Rectal smooth muscle tissue (tissue), 1 donor: ENCODE data around the gene SH3D19.
A peak's percentile ranks its signal among the peaks of the same experiment; 100 is the strongest.

Experiments used
- H3K27ac ChIP-seq: one replicate; pipeline ENCODE4 v1.7.0; 2013; ENCODE audit warnings: low read depth, low read length, inconsistent platforms
- H3K27me3 ChIP-seq: one replicate; pipeline ENCODE4 v1.7.0; 2013; ENCODE audit warnings: low read length; ENCODE audit not compliant: control insufficient read depth, insufficient read depth
- H3K36me3 ChIP-seq: one replicate; pipeline ENCODE4 v1.7.0; 2013; ENCODE audit warnings: low read length; ENCODE audit not compliant: control insufficient read depth, insufficient read depth
- H3K4me1 ChIP-seq: one replicate; pipeline ENCODE4 v1.7.0; 2013; ENCODE audit warnings: low read length; ENCODE audit not compliant: control insufficient read depth, insufficient read depth
- H3K4me3 ChIP-seq: one replicate; pipeline ENCODE4 v1.7.0; 2013; ENCODE audit warnings: low read length
- H3K9ac ChIP-seq: one replicate; pipeline ENCODE4 v1.7.0; 2013; ENCODE audit warnings: low read length

SH3D19 gene

GRCh38 chr4:151195801-151196200, 129.6 kb downstream of the SH3D19 start:
- H3K27ac ChIP-seq: no peak overlapping the region
- H3K4me3 ChIP-seq: no peak overlapping the region
- H3K4me1 ChIP-seq: peaks cover 2% of the 10 kb centered on the region
- no peaks in the 10 kb centered on the region for H3K36me3 ChIP-seq
- no peak overlapping the region for H3K9ac ChIP-seq
- H3K27me3 ChIP-seq: no peaks in the 10 kb centered on the region

DNA sequence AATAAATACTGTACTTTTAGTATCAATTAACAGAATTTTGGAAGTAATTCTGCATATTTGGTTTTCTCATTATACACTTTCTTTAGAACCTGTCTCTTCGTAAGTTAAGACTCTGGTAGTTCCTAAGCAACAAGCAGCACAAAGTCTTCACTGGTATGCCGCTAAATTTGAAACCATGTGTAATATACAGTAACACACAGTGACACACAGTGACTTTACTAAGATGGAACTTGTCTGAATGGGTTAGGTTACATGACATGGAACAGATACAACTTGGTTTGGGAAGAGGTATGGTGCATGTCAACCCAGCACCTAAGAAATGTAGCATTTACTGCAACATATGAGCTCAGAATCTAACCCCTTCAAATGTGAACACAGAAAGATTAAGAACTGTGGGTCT, 132.0 kb downstream of the SH3D19 start:
- no peaks in the 10 kb centered on the region for H3K36me3 ChIP-seq
- peaks cover 2% of the 10 kb centered on the region for H3K4me1 ChIP-seq
- no peaks in the 10 kb centered on the region for H3K27me3 ChIP-seq
- no peak overlapping the region for H3K4me3 ChIP-seq
- no peak overlapping the region for H3K9ac ChIP-seq
- no peak overlapping the region for H3K27ac ChIP-seq

DNA sequence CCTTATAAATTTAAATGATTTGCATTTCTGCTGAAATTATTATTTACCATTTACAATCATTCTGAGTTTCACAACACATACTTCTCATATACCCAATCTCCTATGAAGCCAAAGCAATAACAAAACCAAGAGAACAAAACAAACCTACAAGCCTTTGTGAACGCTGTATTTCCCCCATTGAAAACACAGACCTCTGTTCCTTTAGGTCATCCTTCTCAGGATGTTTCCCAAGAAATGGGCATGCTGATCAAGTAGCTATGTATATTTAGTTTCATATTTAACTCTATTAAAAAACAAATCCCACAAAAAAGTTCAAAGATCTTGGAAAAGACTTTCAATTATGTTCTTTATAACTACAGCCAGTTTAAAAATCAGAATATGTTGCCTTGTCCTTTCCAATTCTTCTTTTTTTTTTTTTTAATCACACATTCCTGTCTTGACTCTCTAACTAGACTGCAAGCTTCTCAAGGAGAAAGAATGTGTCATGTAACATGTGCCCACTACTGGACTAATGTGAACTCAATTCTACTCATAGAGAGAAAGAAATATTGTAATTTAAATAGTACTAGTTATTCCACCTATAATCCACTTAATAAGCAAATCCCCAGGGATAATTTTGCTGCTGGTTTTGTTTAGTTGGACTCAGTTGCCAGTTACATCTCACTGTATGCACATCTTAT, 132.7 kb downstream of the SH3D19 start:
- H3K9ac ChIP-seq: no peak overlapping the region
- no peak overlapping the region for H3K4me3 ChIP-seq
- no peaks in the 10 kb centered on the region for H3K36me3 ChIP-seq
- H3K27me3 ChIP-seq: no peaks in the 10 kb centered on the region
- no peak overlapping the region for H3K27ac ChIP-seq
- peaks cover 2% of the 10 kb centered on the region for H3K4me1 ChIP-seq

- Histone ChIP-seq H3K4me1 (no peaks in the 10 kb centered on the region), H3K27ac (no peak overlapping the region), H3K36me3 (no peaks in the 10 kb centered on the region), H3K4me3 (no peak overlapping the region), H3K9ac (no peak overlapping the region), H3K27me3 (no peaks in the 10 kb centered on the region)
Measured at GRCh38 chr4:151184523-151185458, 140.6 kb downstream of the SH3D19 start.

DNA sequence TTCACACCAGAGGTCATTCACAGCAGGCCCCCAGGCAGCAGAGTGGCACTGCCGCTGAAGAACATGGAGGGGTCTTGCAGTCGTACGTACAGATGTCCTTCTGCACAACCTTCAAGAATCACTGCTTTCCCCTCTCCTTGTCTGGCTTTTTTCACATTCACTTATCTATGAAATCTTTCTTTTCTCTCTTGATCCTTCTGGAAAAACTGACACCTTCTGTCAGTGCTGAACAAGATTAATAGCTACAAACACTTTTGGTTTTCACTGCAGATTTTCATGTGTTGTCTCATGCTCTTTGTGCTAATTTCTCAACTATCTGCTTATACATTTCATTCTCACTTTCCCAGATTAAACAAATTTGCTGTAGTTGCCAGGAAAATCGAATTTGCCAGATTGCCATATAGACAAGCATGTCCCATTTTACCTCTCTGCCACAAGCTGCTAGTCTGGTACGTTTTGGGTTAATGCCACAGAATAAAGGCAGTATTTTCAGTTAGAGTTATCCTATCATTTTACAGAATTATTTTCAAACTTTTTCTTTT, 142.9 kb downstream of the SH3D19 start:
- H3K36me3 ChIP-seq: no peaks in the 10 kb centered on the region
- no peak overlapping the region for H3K27ac ChIP-seq
- H3K4me3 ChIP-seq: no peak overlapping the region
- H3K9ac ChIP-seq: no peak overlapping the region
- no peaks in the 10 kb centered on the region for H3K27me3 ChIP-seq
- H3K4me1 ChIP-seq: no peaks in the 10 kb centered on the region

DNA sequence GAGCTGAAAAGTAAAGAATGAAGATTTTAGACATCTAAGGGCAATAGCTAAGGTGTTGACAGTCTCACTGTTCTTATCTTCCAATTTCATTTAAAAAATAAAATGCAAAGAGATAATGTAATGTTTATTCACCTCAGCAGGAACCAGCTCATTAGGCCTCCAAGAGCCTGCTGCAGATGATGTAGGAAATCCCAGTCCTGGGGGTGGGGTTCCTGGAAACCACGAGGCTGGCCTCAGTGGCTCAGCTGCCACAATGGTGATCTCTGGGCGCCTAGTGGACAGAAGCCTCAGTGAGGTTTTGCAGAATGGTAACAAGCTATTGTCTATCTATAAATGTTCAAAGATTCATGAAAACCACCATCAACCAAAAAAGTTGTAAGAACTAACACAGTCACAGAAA, 148.7 kb downstream of the SH3D19 start:
- no peak overlapping the region for H3K27ac ChIP-seq
- no peak overlapping the region for H3K9ac ChIP-seq
- no peak overlapping the region for H3K4me3 ChIP-seq
- H3K27me3 ChIP-seq: no peaks in the 10 kb centered on the region
- peaks cover 2% of the 10 kb centered on the region for H3K4me1 ChIP-seq
- H3K36me3 ChIP-seq: peaks cover 10% of the 10 kb centered on the region

DNA sequence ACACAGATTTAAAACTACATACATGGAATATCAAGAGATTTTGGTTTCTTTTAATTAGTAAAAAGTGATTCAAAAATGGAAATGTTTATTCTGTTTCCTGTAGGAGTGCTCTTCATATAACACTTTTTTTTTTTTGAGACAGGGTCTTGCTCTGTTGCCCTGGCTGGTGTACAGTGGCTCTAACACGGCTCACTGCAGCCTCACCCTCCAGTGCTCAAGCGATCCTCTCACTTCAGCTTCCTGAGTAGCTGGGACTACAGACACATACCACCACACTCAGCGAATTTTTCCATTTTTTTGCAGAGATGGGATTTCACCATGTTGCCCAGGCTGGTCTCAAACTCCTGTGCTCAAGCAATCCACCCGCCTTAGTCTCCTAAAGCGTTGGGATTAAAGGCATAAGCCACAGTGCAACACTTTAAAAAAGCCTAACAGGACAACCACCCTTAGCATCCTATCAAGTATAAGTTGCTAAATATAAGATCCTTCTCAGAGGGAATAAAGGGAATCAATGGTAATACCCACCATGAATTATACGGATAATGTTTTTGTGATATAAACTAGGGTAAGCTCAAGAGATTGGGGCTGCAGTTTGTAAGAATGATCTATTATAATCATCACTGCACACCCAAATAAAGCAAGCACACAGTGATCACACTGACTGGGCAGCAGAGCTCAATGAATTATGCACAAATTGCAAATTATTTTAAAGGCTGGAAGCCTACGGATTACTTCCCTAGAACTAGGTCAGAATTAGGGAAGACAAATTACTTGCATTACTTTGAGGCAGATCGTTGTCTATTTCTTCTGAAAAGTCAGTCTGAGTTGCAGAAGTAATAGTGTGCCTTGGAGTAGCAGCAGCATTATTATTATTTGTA, 149.4 kb downstream of the SH3D19 start:
- Histone ChIP-seq H3K27ac (no peak overlapping the region), H3K36me3 (peaks cover 10% of the 10 kb centered on the region)

GRCh38 chr4:151175233-151175632, 150.2 kb downstream of the SH3D19 start:
- H3K27me3 ChIP-seq: no peaks in the 10 kb centered on the region
- H3K27ac ChIP-seq: no peak overlapping the region
- peaks cover 2% of the 10 kb centered on the region for H3K4me1 ChIP-seq
- peaks cover 10% of the 10 kb centered on the region for H3K36me3 ChIP-seq
- H3K4me3 ChIP-seq: no peak overlapping the region
- no peak overlapping the region for H3K9ac ChIP-seq

More for the DNA sequence above, 149.4 kb downstream of the SH3D19 start:
- Histone ChIP-seq H3K9ac (no peak overlapping the region), H3K4me1 (peaks cover 2% of the 10 kb centered on the region), H3K4me3 (no peak overlapping the region), H3K27me3 (no peaks in the 10 kb centered on the region)

DNA sequence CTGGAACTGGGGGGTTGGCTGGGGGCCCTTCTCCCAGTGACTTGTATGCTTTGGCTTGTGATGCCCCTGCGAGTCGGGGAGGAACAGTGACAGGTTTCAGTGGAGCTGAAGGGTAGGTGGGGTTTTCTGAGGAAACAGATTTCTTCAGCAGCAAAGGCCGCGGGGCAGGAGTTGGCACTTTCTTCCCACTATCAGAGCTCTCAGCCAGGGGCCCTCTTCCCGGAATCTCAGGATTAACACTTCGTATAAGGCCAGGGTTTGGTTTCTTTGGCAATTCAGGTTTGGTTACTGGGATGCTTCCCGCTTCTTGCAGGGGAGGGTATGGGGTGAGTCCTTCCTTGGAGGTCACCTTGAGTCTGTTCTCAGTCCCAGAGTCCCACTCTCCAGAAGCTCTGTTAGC, 150.6 kb downstream of the SH3D19 start:
- H3K36me3 ChIP-seq: peaks cover 10% of the 10 kb centered on the region
- peaks cover 3% of the 10 kb centered on the region for H3K4me1 ChIP-seq
- no peaks in the 10 kb centered on the region for H3K27me3 ChIP-seq
- no peak overlapping the region for H3K9ac ChIP-seq
- no peak overlapping the region for H3K27ac ChIP-seq
- no peak overlapping the region for H3K4me3 ChIP-seq

GRCh38 chr4:151173871-151174270, 151.5 kb downstream of the SH3D19 start:
- Histone ChIP-seq H3K9ac (no peak overlapping the region), H3K27ac (peak overlapping the region; percentile 7), H3K27me3 (no peaks in the 10 kb centered on the region), H3K4me3 (no peak overlapping the region), H3K4me1 (peaks cover 10% of the 10 kb centered on the region), H3K36me3 (peaks cover 10% of the 10 kb centered on the region)

DNA sequence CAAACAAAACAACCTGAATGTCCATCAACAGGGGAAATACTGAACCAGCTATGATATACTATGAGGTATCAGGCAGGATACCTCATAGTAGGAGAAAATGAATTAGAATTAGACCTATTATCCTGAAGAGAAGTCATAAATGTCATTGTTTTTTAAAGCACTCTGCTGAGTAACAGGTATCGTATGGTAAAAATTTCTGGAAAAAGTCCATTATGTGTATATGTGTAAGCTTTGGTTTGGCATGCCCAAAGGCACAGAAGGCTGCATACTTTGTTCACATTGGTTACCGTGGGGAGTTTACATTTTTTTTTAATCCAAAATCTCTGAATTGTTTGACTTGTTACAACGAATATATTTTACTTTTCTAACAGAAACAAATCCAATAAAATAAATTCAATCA, 155.5 kb downstream of the SH3D19 start:
- Histone ChIP-seq H3K36me3 (peaks cover 4% of the 10 kb centered on the region), H3K4me3 (no peak overlapping the region), H3K4me1 (peaks cover 13% of the 10 kb centered on the region), H3K9ac (no peak overlapping the region), H3K27me3 (no peaks in the 10 kb centered on the region), H3K27ac (peak overlapping the region; percentile 58)

DNA sequence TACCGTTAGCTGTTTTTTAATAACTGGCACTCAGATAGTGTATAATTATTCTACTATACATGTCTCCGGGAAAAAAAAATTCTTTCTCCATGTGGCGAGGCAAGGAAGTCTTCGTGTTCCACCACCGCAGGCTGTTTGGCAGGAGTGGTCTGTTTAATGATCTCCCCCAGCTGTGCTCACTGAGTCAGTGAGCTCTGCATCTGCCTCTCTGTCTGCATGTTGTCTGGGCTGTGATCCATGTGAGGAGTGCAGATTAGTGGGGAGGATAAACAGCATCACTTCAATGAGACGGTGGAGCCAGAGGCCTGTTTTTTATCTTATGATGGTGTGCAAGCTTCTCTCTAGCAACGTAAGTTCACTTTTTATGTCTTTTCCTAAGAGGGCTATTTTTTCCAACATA, 156.2 kb downstream of the SH3D19 start:
- Histone ChIP-seq H3K36me3 (no peaks in the 10 kb centered on the region), H3K9ac (no peak overlapping the region), H3K27me3 (no peaks in the 10 kb centered on the region), H3K4me1 (peaks cover 13% of the 10 kb centered on the region), H3K27ac (peak overlapping the region; percentile 58), H3K4me3 (no peak overlapping the region)
